ENCODE measurements around the gene RPL7A.
A peak's percentile ranks its signal among the peaks of the same experiment; 100 is the strongest.
"Not testable (repeated sequence)": the region's sequence is repeated elsewhere in the genome, so short reads cannot be mapped to it uniquely, and the experiment has no call there.

Gene RPL7A

DNA sequence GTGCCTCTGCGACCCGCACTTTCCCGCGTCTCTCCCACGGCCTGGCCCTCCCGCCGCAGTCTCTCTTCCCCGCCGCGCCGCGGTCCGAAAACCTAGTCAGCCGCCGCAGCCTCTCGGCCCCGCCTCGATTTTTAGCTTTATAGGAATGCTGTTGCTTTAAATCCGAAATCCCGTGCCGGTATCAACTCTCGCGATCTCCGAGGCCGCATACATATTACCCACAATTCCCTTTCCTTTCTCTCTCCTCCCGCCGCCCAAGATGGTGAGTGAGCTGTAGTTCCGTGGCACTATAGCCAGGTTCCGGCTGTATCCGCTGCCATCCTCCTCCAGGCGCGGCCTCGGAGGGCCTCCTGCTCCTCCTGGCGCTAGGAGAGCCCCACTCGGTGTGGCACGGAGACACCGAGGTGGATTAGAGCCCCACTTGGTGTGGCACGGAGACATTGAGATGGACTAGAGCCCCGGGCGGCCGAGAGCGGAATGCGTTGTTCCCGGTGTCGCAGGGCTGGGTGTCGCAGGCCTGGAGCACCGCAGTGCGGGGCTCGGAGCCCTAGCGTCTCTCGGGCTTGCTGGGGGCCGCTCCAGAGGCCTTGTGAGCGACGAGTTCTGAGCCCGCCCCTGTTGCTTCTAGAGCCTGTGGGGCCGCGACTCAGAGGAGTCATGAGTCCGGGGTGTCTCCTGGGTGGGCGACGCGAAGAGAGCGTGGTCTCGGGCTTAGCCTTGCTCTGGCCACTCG, at the start of gene RPL7A, which contains the start of gene MED22:
Gene RPL7A, plus strand, starts transcription at position 234 of the 733 bp plus-strand sequence. Its CDS starts 26 bp downstream, at position 260.
Gene MED22, minus strand, starts transcription at position 147 of the 733 bp plus-strand sequence. CDS start 1,469 bp downstream, outside the sequence.
- DNase-seq (ENCODE audit: low read depth, low spot score), result peak; percentile 84

DNA sequence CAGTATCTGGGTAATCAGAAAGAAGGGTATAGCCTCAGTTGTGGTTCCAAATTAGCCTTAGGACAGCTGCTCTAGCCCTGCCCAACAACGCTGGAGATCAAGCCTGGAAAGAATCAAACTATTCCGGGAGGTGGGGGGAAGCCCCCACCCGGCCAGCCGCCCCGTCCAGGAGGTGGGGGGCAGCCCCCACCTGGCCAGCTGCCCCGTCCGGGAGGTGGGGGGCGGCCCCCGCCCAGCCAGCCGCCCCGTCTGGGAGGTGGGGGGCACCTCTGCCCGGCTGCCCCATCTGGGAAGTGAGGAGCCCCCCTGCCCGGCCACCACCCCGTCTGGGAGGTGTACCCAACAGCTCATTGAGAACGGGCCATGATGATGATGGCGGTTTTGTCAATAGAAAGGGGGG, 48.0 kb upstream of the RPL7A start:
- not testable (repeated sequence) for DNase-seq (ENCODE audit: low read depth, low spot score)

GRCh38 chr9:133301253-133302230, 46.5 kb upstream of the RPL7A start:
- no peak for DNase-seq (ENCODE audit: low read depth, low spot score)

- DNase-seq (ENCODE audit: low read depth, low spot score), result no peak
Observed at GRCh38 chr9:133303266-133304157, 44.5 kb upstream of the RPL7A start.

GRCh38 chr9:133304158-133304470, 43.9 kb upstream of the RPL7A start:
- DNase-seq (ENCODE audit: low read depth, low spot score), result no peak

- DNase-seq (ENCODE audit: low read depth, low spot score), result no peak
Observed at GRCh38 chr9:133304477-133305377, 43.3 kb upstream of the RPL7A start.

DNA sequence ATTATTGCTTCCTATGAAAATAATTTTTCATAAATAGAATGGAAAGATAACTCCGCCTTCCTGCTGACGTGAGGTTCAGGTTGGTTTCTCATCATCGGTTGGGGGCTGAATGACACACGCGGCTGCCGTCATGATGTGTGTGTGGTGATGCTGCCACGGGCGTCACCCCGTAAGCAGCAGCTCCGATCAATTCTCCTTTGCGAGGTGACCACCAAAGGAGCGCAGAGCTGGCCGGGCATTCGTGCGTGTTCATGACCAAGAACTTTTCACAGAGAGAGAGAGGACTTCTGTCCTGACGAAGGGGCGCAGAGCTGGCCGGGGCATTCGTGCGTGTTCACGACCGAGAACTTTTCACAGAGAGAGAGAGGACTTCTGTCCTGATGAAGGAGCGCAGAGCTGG, 42.3 kb upstream of the RPL7A start:
- DNase-seq (ENCODE audit: low read depth, low spot score), result no peak

DNA sequence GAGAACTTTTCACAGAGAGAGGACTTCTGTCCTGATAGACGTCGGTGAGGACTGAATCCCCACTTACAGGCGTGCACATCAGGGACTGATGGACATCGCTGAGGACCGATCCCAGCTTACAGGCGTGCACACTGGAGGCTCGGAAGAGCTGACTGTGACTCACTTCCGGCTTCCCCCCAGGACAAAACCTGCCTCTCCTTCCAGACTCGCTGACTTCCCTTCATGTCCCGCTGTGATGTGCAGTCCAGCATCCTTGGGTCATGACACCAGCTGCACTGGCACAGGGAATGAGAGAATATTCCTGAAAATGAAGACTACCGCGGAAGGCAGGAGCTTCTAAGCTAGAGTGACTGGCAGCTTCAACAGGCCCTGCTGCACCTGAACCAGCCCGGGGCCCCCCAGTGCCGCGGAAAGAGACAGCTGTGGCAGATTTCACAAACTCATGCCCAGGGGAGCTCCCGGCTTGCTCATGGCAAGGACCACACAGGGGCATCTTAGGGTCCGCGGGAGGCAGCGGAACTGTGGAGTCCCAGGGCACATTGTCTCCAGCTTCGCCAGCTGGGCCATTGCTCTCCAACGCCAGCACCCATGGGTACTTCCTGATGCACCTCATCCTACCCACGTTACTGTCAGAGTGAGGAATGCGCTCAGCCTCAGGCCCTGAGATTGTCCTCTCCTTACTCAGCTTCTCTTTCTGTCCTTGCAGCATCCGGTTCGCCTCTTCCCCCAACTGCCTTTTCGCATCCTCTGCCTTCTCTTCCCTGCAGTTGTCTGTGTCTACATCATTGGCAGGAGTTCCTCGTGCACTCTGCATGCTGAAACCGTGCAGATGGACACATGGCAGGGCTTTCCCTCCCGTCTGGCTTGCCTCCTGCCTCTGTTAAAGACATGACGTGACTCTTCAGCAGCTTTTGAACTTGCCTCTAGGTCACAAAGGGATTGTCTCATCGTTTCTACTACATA, 41.5 kb upstream of the RPL7A start:
- no peak for DNase-seq (ENCODE audit: low read depth, low spot score)

DNA sequence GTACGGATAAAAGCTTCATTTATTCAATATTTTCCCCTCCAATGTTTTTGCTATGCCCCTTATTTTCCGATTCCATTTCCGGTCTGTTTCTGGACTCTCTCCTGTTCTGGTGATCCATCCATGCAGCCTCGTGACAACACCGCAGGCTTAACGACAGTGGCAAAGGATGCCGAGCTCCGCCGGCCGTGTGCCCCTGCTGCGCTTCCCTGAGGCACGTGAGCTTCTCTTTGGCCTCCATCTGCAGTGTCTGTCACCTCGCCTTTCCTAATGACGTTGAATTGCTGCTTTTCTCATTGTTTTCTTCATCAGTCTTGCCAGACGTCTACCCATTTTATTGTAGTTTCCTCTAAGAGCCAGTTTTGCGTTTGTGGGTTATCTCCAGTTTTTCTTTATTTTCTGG, 40.7 kb upstream of the RPL7A start:
- DNase-seq (ENCODE audit: low read depth, low spot score), result no peak

DNA sequence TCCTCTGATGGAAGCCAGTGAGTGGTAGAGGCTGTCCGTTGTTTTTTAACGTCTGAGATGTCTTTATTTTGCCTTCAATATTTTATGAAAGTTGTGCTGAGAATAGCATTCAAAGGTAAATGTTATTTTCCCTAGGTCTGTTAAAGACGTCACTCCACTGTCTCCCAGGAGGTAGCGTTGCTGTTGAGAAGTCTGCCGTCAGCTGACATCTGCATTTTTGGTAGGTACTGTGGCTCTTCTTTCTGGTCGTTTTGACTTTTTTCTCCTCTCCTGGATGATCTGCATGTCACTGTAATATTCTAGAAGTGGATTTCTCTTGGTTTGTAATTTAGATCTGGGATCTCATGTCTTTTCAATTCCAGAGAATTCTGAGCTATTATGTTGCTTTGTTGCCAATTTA, 38.4 kb upstream of the RPL7A start:
- no peak for DNase-seq (ENCODE audit: low read depth, low spot score)

DNA sequence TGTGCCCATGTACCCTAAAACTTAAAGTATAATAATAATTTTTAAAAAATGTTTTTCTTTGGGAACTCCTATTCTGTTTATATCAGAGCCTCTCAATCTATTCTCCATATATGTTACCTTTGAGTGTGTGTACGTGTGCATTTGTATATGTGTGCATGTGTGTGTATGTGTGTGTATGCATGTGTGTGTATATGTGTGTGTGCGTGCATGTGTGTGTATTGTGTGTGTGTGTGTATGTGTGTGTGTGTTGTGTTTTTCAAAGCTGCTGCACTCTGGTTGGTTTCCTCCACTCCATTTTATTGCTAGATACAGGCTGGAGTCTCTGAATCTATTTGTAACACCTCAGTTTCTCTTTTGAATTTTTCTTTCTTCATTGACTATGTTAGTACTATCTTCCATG, 32.0 kb upstream of the RPL7A start:
- no peak for DNase-seq (ENCODE audit: low read depth, low spot score)

DNA sequence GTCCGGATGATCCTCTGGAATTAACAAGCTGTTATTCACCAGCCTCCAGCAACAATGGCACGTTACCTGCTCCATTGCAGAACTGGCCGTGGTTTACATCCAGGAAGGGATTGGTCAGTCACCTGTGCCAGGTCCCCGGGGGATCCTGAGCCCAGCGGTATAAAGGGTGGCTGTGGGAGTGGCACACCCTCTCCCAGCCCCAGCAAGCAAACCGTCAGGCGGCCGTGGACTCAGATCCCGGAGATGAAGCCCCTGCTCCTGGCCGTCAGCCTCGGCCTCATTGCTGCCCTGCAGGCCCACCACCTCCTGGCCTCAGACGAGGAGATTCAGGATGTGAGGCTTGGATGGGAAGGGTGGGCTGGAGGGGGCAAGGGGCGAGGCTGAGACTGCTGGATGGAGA, 30.5 kb upstream of the RPL7A start:
- not testable (repeated sequence) for DNase-seq (ENCODE audit: low read depth, low spot score)

- DNase-seq (ENCODE audit: low read depth, low spot score), result no peak
Observed at GRCh38 chr9:133320421-133320881, 27.6 kb upstream of the RPL7A start.

DNA sequence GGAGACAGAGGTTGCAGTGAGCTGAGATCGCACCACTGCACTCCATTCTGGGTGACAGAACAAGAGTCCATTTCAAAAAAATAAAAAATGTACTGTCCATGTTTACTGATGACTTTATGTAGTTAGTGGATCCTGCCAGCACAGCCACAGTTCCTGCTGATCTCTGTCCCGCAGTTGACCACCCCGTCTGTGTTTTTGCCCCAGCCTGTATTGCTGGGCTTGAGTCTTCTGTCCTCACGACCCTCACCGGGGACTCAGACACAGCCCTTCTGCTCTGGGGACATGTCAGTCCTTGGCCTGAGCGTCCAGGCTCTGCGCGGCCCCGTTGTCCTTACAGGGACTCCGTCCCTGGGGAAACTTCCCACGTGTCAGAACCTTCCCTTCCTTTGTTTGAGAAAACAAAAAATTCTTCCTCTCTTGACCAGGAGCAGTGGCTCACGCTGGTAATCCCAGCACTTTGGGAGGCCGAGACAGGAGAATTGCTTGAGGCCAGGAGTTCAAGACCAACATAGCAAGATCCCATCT, 26.5 kb upstream of the RPL7A start:
- DNase-seq (ENCODE audit: low read depth, low spot score), result no peak

GRCh38 chr9:133322701-133323100, 25.3 kb upstream of the RPL7A start:
- no peak for DNase-seq (ENCODE audit: low read depth, low spot score)

DNA sequence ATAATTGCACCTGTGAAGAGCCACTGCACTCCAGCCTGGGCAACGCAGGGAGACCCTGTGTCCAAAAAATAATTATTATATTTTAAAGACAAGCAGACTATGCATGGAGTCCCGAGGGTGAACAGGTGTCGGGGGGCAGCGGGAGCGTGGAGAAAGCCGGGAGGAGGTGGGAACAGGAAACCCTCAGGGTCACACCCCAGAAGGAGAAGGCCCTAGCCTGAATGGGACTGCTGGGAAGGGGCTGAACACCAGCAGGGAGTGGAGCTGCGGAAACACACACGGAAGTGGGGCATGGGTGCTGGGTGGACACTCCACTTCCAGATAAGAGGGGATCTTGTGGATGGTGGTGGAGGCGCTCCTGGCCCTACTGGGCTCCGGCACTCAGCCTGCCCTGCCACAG, 24.8 kb upstream of the RPL7A start:
- no peak for DNase-seq (ENCODE audit: low read depth, low spot score)

GRCh38 chr9:133323991-133324703, 23.9 kb upstream of the RPL7A start:
- no peak for DNase-seq (ENCODE audit: low read depth, low spot score)

GRCh38 chr9:133327021-133327420, 21.0 kb upstream of the RPL7A start:
- DNase-seq (ENCODE audit: low read depth, low spot score), result not testable (repeated sequence)

Measured in iPS DF 19.7 (cell line).